Panc1 (cell line): Measurements from ENCODE around the gene CIAO3.

Experiments
- POLR2AphosphoS5 ChIP-seq: IDR thresholded peaks from 2 replicates; pipeline ENCODE4 v1.6.1; 2012; ENCODE audit warnings: mild to moderate bottlenecking, low read depth, low read length, moderate library complexity
- SIN3A ChIP-seq: IDR thresholded peaks from 2 replicates; pipeline ENCODE4 v1.6.1; 2012; ENCODE audit warnings: low read depth, mild to moderate bottlenecking, low read length, moderate library complexity, borderline replicate concordance; ENCODE audit not compliant: insufficient read depth
- TF ChIP-seq, protein P1 (sequence below): fragments of 450-650 bp; IDR thresholded peaks from 2 replicates; pipeline ENCODE4 v1.5.1; 2017; ENCODE audit warnings: mild to moderate bottlenecking
- TF ChIP-seq, protein P2 (sequence below), 2 experiments: IDR thresholded peaks; 2 replicates each; pipeline ENCODE4 v1.6.1; 2011 to 2012; ENCODE audit warnings: low read depth in 2 of 2, control low read depth in 1 of 2, low read length in 1 of 2, mild to moderate bottlenecking in 1 of 2, moderate library complexity in 1 of 2; ENCODE audit not compliant: insufficient read depth in 1 of 2

DNA sequence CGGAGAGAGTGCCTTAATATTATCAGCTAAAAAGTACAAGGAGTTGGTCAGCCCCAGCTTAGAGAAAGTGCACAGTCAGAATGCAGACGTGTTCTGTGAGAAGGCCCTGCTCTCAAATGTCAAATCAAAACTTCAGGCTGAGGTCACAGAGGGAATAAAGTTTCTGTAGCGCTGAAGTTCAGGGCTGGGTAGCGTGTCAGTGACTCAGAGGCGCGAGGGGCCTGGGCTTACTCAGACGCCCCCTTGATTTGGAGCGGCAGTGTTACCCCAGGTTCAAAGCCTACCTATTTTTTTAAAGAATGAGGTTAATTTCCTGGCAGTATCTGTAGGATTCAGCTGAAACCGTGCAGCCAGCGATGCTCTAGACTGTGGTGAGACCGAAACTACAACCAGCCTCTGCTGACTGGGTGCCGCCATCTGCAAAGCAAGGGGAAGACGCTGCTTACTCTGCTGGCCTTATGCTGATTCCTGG lies 4.8 kb downstream of the CIAO3 start:
- TF ChIP-seq, protein P1, sequence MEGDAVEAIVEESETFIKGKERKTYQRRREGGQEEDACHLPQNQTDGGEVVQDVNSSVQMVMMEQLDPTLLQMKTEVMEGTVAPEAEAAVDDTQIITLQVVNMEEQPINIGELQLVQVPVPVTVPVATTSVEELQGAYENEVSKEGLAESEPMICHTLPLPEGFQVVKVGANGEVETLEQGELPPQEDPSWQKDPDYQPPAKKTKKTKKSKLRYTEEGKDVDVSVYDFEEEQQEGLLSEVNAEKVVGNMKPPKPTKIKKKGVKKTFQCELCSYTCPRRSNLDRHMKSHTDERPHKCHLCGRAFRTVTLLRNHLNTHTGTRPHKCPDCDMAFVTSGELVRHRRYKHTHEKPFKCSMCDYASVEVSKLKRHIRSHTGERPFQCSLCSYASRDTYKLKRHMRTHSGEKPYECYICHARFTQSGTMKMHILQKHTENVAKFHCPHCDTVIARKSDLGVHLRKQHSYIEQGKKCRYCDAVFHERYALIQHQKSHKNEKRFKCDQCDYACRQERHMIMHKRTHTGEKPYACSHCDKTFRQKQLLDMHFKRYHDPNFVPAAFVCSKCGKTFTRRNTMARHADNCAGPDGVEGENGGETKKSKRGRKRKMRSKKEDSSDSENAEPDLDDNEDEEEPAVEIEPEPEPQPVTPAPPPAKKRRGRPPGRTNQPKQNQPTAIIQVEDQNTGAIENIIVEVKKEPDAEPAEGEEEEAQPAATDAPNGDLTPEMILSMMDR, result no peak
- TF ChIP-seq POLR2AphosphoS5, result no peak
- TF ChIP-seq SIN3A, result no peak
- TF ChIP-seq, protein P2, sequence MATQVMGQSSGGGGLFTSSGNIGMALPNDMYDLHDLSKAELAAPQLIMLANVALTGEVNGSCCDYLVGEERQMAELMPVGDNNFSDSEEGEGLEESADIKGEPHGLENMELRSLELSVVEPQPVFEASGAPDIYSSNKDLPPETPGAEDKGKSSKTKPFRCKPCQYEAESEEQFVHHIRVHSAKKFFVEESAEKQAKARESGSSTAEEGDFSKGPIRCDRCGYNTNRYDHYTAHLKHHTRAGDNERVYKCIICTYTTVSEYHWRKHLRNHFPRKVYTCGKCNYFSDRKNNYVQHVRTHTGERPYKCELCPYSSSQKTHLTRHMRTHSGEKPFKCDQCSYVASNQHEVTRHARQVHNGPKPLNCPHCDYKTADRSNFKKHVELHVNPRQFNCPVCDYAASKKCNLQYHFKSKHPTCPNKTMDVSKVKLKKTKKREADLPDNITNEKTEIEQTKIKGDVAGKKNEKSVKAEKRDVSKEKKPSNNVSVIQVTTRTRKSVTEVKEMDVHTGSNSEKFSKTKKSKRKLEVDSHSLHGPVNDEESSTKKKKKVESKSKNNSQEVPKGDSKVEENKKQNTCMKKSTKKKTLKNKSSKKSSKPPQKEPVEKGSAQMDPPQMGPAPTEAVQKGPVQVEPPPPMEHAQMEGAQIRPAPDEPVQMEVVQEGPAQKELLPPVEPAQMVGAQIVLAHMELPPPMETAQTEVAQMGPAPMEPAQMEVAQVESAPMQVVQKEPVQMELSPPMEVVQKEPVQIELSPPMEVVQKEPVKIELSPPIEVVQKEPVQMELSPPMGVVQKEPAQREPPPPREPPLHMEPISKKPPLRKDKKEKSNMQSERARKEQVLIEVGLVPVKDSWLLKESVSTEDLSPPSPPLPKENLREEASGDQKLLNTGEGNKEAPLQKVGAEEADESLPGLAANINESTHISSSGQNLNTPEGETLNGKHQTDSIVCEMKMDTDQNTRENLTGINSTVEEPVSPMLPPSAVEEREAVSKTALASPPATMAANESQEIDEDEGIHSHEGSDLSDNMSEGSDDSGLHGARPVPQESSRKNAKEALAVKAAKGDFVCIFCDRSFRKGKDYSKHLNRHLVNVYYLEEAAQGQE (IDR thresholded peaks at IDR 0.05; ENCODE audit: insufficient read depth in 1 of 2, low read depth in 2 of 2, low read length in 1 of 2), result no peak
